Nasal cavity respiratory epithelium epithelial cell of viscerocranial mucosa (primary cell): ENCODE measurements around the gene RAP2B. TPM values are rescaled to one million over a fixed set of nuclear protein-coding genes. Genes with fewer than 3 reads are reported as not detected.

Experiments used
- total RNA-seq: library from RNA; depleted of rRNA; stranded (reverse); fragments of >200 nt; gene quantifications from 2 replicates; pipeline ENCODE4 v1.2.3, GENCODE V29; 2014

RAP2B gene
- total RNA-seq: 41.4 and 48.3 TPM in 2 replicates

GRCh38 chr3:153161714-153162512, at the start of gene RAP2B:
TSS of gene RAP2B (plus strand) at chr3:153162226. CDS start at chr3:153162694, 468 bp downstream.

